Keratinocyte (primary cell): ENCODE data around the gene RBMX. TPM values are rescaled to one million over a fixed set of nuclear protein-coding genes. Genes with fewer than 3 reads are reported as not detected.

Source experiments
- DNase-seq: peaks from one replicate; pipeline ENCODE4 v3.0.0-alpha.2; 2011; ENCODE audit warnings: low read depth, missing footprints, low spot score
- FAIRE-seq: peaks from 2 replicates; lab custom pipeline; 2011; peaks lifted over from hg19 to GRCh38; lab: Jason Lieb, UNC
- H2AFZ ChIP-seq: 2 replicates; pipeline ENCODE4 v1.6.0; 2012; ENCODE audit warnings: low read length, control low read depth, inconsistent platforms; ENCODE audit not compliant: control insufficient read depth
- H3K27ac ChIP-seq: 2 replicates; pipeline ENCODE4 v1.5.1; 2011; ENCODE audit warnings: low read length; ENCODE audit not compliant: control insufficient read depth, insufficient read depth
- H3K27me3 ChIP-seq: 3 replicates; pipeline ENCODE4 v1.6.0; 2011; ENCODE audit warnings: low read length; ENCODE audit not compliant: control insufficient read depth, insufficient read depth; ENCODE audit errors: extremely low read depth
- H3K36me3 ChIP-seq, 2 experiments: 2 replicates in 1 of 2; 3 replicates in 1 of 2; pipeline ENCODE4 v1.5.1; 2011; ENCODE audit warnings: low read length in 2 of 2, mild to moderate bottlenecking in 1 of 2; ENCODE audit not compliant: control insufficient read depth in 2 of 2, insufficient read depth in 2 of 2; ENCODE audit errors: extremely low read depth in 1 of 2
- H3K4me1 ChIP-seq: 3 replicates; pipeline ENCODE4 v1.5.1; 2011; ENCODE audit warnings: low read length; ENCODE audit not compliant: control insufficient read depth, insufficient read depth; ENCODE audit errors: extremely low read depth
- H3K4me2 ChIP-seq: 3 replicates; pipeline ENCODE4 v1.6.0; 2011; ENCODE audit warnings: low read depth, low read length; ENCODE audit not compliant: control insufficient read depth, insufficient read depth; ENCODE audit errors: extremely low read depth
- H3K4me3 ChIP-seq, 3 experiments: fragments of 200-600 bp in 1 of 3; sonication (generic) in 1 of 3; 2 replicates in 2 of 3; 3 replicates in 1 of 3; pipeline ENCODE4 v1.5.1; 2011 to 2016; ENCODE audit warnings: low read length in 3 of 3, mild to moderate bottlenecking in 3 of 3, control low read depth in 2 of 3, inconsistent platforms in 1 of 3, low read depth in 1 of 3, mixed read lengths in 1 of 3, mixed run types in 1 of 3, moderate library complexity in 1 of 3; ENCODE audit not compliant: control insufficient read depth in 2 of 3, insufficient read depth in 2 of 3; ENCODE audit errors: extremely low read depth in 1 of 3
- H3K79me2 ChIP-seq: 2 replicates; pipeline ENCODE4 v1.6.0; 2012; ENCODE audit warnings: low read length; ENCODE audit not compliant: control insufficient read depth, insufficient read depth
- H3K9ac ChIP-seq: 3 replicates; pipeline ENCODE4 v1.6.0; 2011; ENCODE audit warnings: low read length; ENCODE audit not compliant: control insufficient read depth, insufficient read depth; ENCODE audit errors: extremely low read depth
- H3K9me1 ChIP-seq: 3 replicates; pipeline ENCODE4 v1.6.0; 2011; ENCODE audit warnings: low read length; ENCODE audit not compliant: control insufficient read depth, insufficient read depth; ENCODE audit errors: extremely low read depth
- H3K9me3 ChIP-seq: 2 replicates; pipeline ENCODE4 v1.5.1; 2012; ENCODE audit warnings: low read depth, low read length; ENCODE audit not compliant: control insufficient read depth
- H4K20me1 ChIP-seq: 3 replicates; pipeline ENCODE4 v1.6.0; 2011; ENCODE audit warnings: low read length; ENCODE audit not compliant: control insufficient read depth, insufficient read depth; ENCODE audit errors: extremely low read depth
- EZH2 ChIP-seq: IDR thresholded peaks from one replicate; pipeline ENCODE4 v1.6.1; 2012; ENCODE audit warnings: inconsistent platforms, mild to moderate bottlenecking, low read length, moderate library complexity
- dilution Hi-C: fragments of 300-500 bp; cut with MboI; formaldehyde crosslinking; loops from one replicate; pipeline ENCODE4 v1.7.0; 2020; ENCODE audit warnings: low sequenced_read_pairs; ENCODE audit not compliant: extremely low pct_ligation_motif_present
- polyA plus RNA-seq, 5 experiments: library from polyadenylated mRNA; depleted of rRNA in 3 of 5; stranded (reverse) in 3 of 5; stranded (forward) in 1 of 5; unstranded in 1 of 5; fragments of >200 nt; gene quantifications; 1 replicate in 1 of 5; 2 replicates in 3 of 5; 3 replicates in 1 of 5; pipeline versions ENCODE4 v1.2.1 to v1.2.3, GENCODE V29; 2011 to 2012; ENCODE audit warnings: missing spikeins in 2 of 5, low read depth in 1 of 5, low replicate concordance in 1 of 5
- TF ChIP-seq, protein P1 (sequence below), 3 experiments: IDR thresholded peaks in 1 of 3; conservative IDR thresholded peaks in 1 of 3; optimal IDR thresholded peaks in 1 of 3; 2 replicates in 2 of 3; 3 replicates in 1 of 3; pipeline versions ENCODE3 to v1.5.1; 2011; ENCODE audit warnings: low read length in 3 of 3, mild to moderate bottlenecking in 3 of 3, moderate library complexity in 2 of 3, control low read depth in 1 of 3, inconsistent platforms in 1 of 3; ENCODE audit not compliant: insufficient read depth in 2 of 3; ENCODE audit errors: extremely low read depth in 1 of 3

RBMX gene
- polyA plus RNA-seq, 1 donor (not counting 4 experiments of a cell fraction or from before 2014, with no cell fraction given), result 151 TPM

DNA sequence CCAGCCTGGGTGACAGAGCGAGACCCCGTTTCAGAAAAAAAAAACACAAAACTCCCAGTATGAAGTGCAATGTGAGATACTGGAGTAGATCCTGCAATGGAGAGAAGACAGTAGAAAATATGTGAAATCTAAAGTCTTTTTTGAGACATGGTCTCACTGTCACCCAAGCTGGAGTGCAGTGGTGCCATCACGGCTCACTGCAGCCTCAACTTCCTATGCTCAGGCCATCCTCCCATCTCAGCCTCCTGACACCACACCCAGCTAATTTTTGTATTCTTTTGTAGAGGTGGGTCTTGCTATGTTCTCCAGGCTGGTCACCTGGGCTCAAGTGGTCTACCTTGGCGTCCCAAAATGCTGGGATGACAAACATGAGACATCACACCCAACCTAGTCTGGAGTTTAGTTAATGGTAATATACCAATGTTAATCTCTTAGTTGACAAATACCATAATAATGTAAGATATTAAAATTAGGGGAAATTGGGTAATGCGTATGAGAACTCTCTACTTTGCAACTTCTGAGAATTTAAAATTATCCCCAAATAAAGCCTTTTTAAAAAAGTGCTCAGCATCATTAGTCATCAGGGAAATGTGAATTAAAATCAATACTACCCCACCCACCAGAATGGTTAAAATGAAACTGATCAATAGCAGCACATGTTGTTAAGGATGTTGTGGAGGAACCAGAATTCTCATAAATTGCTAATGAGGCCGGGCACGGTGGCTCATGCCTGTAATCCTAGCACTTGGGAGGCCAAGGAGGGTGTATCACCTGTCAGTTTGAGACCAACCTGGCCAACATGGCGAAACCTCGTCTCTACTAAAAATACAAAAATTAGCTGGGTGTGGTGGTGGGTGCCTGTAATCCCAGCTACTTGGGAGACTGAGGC, 15.0 kb downstream of the RBMX start:
- Histone ChIP-seq H3K27ac (no peak overlapping the region), H3K4me2 (no peak overlapping the region), H3K9me1 (no peaks in the 10 kb centered on the region), H3K9ac (no peak overlapping the region), H3K79me2 (no peaks in the 10 kb centered on the region), H4K20me1 (peaks cover 2% of the 10 kb centered on the region), H3K36me3 (peaks cover 6 to 9% of the 10 kb centered on the region in 2 experiments), H3K4me1 (no peaks in the 10 kb centered on the region), H3K9me3 (no peaks in the 10 kb centered on the region), H2AFZ (no peak overlapping the region), H3K4me3 (no peak overlapping the region), H3K27me3 (no peaks in the 10 kb centered on the region)
- FAIRE-seq (no peak), DNase-seq (no peak)
- dilution Hi-C loops, result no loop called here
- no peak for TF ChIP-seq EZH2
- TF ChIP-seq, protein P1, sequence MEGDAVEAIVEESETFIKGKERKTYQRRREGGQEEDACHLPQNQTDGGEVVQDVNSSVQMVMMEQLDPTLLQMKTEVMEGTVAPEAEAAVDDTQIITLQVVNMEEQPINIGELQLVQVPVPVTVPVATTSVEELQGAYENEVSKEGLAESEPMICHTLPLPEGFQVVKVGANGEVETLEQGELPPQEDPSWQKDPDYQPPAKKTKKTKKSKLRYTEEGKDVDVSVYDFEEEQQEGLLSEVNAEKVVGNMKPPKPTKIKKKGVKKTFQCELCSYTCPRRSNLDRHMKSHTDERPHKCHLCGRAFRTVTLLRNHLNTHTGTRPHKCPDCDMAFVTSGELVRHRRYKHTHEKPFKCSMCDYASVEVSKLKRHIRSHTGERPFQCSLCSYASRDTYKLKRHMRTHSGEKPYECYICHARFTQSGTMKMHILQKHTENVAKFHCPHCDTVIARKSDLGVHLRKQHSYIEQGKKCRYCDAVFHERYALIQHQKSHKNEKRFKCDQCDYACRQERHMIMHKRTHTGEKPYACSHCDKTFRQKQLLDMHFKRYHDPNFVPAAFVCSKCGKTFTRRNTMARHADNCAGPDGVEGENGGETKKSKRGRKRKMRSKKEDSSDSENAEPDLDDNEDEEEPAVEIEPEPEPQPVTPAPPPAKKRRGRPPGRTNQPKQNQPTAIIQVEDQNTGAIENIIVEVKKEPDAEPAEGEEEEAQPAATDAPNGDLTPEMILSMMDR (optimal IDR thresholded peaks at IDR 0.05 in 1 of 3, IDR thresholded peaks at IDR 0.05 in 1 of 3, conservative IDR thresholded peaks at IDR 0.05 in 1 of 3; ENCODE audit: extremely low read depth in 1 of 3, insufficient read depth in 2 of 3, low read length in 3 of 3), result no peak

DNA sequence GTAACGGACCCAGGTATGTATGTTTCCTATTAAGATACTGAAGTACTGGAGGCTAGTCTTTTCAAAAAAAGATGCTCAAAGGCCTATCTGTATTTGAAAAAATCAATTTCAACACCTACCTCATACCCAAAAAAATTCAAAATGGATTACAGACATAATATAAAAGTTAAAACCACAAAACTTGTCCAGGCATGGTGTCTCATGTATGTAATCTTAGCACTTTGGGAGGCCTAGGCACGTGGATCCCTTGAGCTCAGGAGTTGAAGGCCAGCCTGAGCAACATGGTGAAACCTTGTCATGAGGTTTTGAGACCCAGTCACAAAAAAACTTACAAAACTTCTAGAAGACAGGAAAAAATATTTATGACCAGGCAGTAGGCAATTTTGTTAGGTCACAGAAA, 16.7 kb downstream of the RBMX start:
- H3K36me3 ChIP-seq, result peaks cover 4 to 8% of the 10 kb centered on the region in 2 experiments
- DNase-seq (no peak), FAIRE-seq (no peak)

More for the DNA sequence above, 16.7 kb downstream of the RBMX start:
- dilution Hi-C loops, result no loop called here
- Histone ChIP-seq H3K4me1 (no peaks in the 10 kb centered on the region), H3K27me3 (no peaks in the 10 kb centered on the region), H4K20me1 (peaks cover 2% of the 10 kb centered on the region), H3K27ac (no peak overlapping the region), H2AFZ (no peak overlapping the region), H3K9ac (no peak overlapping the region), H3K4me3 (no peak overlapping the region), H3K4me2 (no peak overlapping the region), H3K9me1 (no peaks in the 10 kb centered on the region), H3K9me3 (no peaks in the 10 kb centered on the region), H3K79me2 (no peaks in the 10 kb centered on the region)
- no peak for TF ChIP-seq EZH2
- TF ChIP-seq, protein P1 (optimal IDR thresholded peaks at IDR 0.05 in 1 of 3, IDR thresholded peaks at IDR 0.05 in 1 of 3, conservative IDR thresholded peaks at IDR 0.05 in 1 of 3; ENCODE audit: extremely low read depth in 1 of 3, insufficient read depth in 2 of 3, low read length in 3 of 3), result no peak
